ENCODE data around the gene PSMD13. TPM values are rescaled to one million over a fixed set of nuclear protein-coding genes. Genes with fewer than 3 reads are reported as not detected.
"Not testable (repeated sequence)": the region's sequence is repeated elsewhere in the genome, so short reads cannot be mapped to it uniquely, and the experiment has no call there.

PSMD13 gene
- total RNA-seq, 1 donor from 2014 or later, result 146 TPM

GRCh38 chr11:218815-219593 is 17.8 kb upstream of the PSMD13 start:
- no peaks in the 10 kb centered on the region for H3K4me1 Mint-ChIP-seq
- H3K27ac Mint-ChIP-seq (ENCODE audit: unreplicated experiment), result no peak overlapping the region

GRCh38 chr11:220641-221215 is 16.0 kb upstream of the PSMD13 start:
- H3K4me1 Mint-ChIP-seq; DNase-seq (ENCODE audit: low read depth, low spot score); H3K36me3 Mint-ChIP-seq (ENCODE audit: low read depth); H3K9me3 Mint-ChIP-seq; H3K27me3 Mint-ChIP-seq (ENCODE audit: low read depth); H3K4me3 Mint-ChIP-seq; H3K27ac Mint-ChIP-seq (ENCODE audit: unreplicated experiment): not testable (repeated sequence)

More at GRCh38 chr11:218815-219593, 17.8 kb upstream of the PSMD13 start:
- Mint-ChIP-seq H3K36me3 (ENCODE audit: low read depth) (no peaks in the 10 kb centered on the region), H3K4me3 (no peak overlapping the region), H3K27me3 (ENCODE audit: low read depth) (no peaks in the 10 kb centered on the region), H3K9me3 (no peaks in the 10 kb centered on the region)
- TF ChIP-seq CTCF (conservative IDR thresholded peaks at IDR 0.05), result no peak
- no peak for DNase-seq (ENCODE audit: low read depth, low spot score)

GRCh38 chr11:221539-221938 is 15.2 kb upstream of the PSMD13 start:
- no peaks in the 10 kb centered on the region for H3K27me3 Mint-ChIP-seq (ENCODE audit: low read depth)
- H3K4me3 Mint-ChIP-seq, result no peak overlapping the region
- H3K9me3 Mint-ChIP-seq, result no peaks in the 10 kb centered on the region
- TF ChIP-seq CTCF (conservative IDR thresholded peaks at IDR 0.05), result no peak
- no peak overlapping the region for H3K27ac Mint-ChIP-seq (ENCODE audit: unreplicated experiment)
- DNase-seq (ENCODE audit: low read depth, low spot score), result no peak
- no peaks in the 10 kb centered on the region for H3K36me3 Mint-ChIP-seq (ENCODE audit: low read depth)
- H3K4me1 Mint-ChIP-seq, result no peaks in the 10 kb centered on the region

- no peak for DNase-seq (ENCODE audit: low read depth, low spot score)
- H3K4me3 Mint-ChIP-seq, result no peak overlapping the region
- no peak for TF ChIP-seq CTCF (conservative IDR thresholded peaks at IDR 0.05)
- H3K36me3 Mint-ChIP-seq (ENCODE audit: low read depth), result no peaks in the 10 kb centered on the region
- no peaks in the 10 kb centered on the region for H3K4me1 Mint-ChIP-seq
- peak overlapping the region; percentile 92 for H3K27ac Mint-ChIP-seq (ENCODE audit: unreplicated experiment)
- no peaks in the 10 kb centered on the region for H3K27me3 Mint-ChIP-seq (ENCODE audit: low read depth)
- H3K9me3 Mint-ChIP-seq, result no peaks in the 10 kb centered on the region
Measured at GRCh38 chr11:221998-222789, 14.6 kb upstream of the PSMD13 start.

GRCh38 chr11:223026-223789 is 13.6 kb upstream of the PSMD13 start:
- Mint-ChIP-seq H3K27ac (ENCODE audit: unreplicated experiment) (peak overlapping the region; percentile 87), H3K9me3 (no peaks in the 10 kb centered on the region), H3K4me1 (no peaks in the 10 kb centered on the region), H3K27me3 (ENCODE audit: low read depth) (no peaks in the 10 kb centered on the region), H3K4me3 (no peak overlapping the region), H3K36me3 (ENCODE audit: low read depth) (no peaks in the 10 kb centered on the region)
- no peak for DNase-seq (ENCODE audit: low read depth, low spot score)
- no peak for TF ChIP-seq CTCF (conservative IDR thresholded peaks at IDR 0.05)
